Tibial artery (tissue), 4 donors: ENCODE data around the gene SPINK14.

ENCODE experiments used
- DNase-seq, 2 donors: peaks; one replicate each; pipeline ENCODE4 v3.0.0-alpha.2; 2019
- H3K27ac ChIP-seq, 2 donors: fragments of 200-600 bp; sonication (generic) in 1 of 2; 1 replicate in 1 of 2; 2 replicates in 1 of 2; pipeline ENCODE4 v1.5.1; 2018 to 2019; ENCODE audit warnings: mild to moderate bottlenecking in 1 of 2
- H3K27me3 ChIP-seq, 2 donors: fragments of 200-600 bp; sonication (generic) in 1 of 2; one replicate each; pipeline versions ENCODE4 v1.5.1 to v1.6.0; 2016 to 2019
- H3K36me3 ChIP-seq, 3 donors: fragments of 200-600 bp; sonication (generic) in 2 of 3; one replicate each; pipeline ENCODE4 v1.5.1; 2016 to 2019; ENCODE audit warnings: mild to moderate bottlenecking in 2 of 3
- H3K4me1 ChIP-seq, 4 donors: fragments of 200-600 bp; sonication (generic) in 2 of 4; 1 replicate in 3 of 4; 2 replicates in 1 of 4; pipeline ENCODE4 v1.5.1; 2016 to 2019
- H3K4me3 ChIP-seq, 2 donors: fragments of 200-600 bp; sonication (generic) in 1 of 2; 1 replicate in 1 of 2; 2 replicates in 1 of 2; pipeline ENCODE4 v1.5.1; 2018 to 2019; ENCODE audit warnings: mild to moderate bottlenecking in 2 of 2
- H3K9me3 ChIP-seq, 3 donors: fragments of 200-600 bp; sonication (generic) in 1 of 3; one replicate each; pipeline ENCODE4 v1.5.1; 2016 to 2019
- CTCF ChIP-seq, 2 experiments: fragments of 200-600 bp in 1 of 2; fragments of 450-650 bp in 1 of 2; IDR thresholded peaks; one replicate each; pipeline ENCODE4 v1.5.1; 2017 to 2019; ENCODE audit warnings: antibody characterized with exemption in 2 of 2, mild to moderate bottlenecking in 1 of 2, moderate library complexity in 1 of 2
- intact Hi-C: fragments of 100-400 bp; cut with DNase I; formaldehyde crosslinking; loops from one replicate; pipeline ENCODE4 v1.15.0; 2023; ENCODE audit warnings: low total_unique reads

Gene SPINK14

GRCh38 chr5:148224117-148224742 is 55.9 kb downstream of the SPINK14 start:
- H3K27ac ChIP-seq: no peak overlapping the region
- no peaks in the 10 kb centered on the region for H3K36me3 ChIP-seq
- H3K4me3 ChIP-seq: no peak overlapping the region
- H3K9me3 ChIP-seq: no peaks in the 10 kb centered on the region
- H3K27me3 ChIP-seq: no peaks in the 10 kb centered on the region
- DNase-seq: no peak
- TF ChIP-seq CTCF (IDR thresholded peaks at IDR 0.05): no peak
- no peaks in the 10 kb centered on the region for H3K4me1 ChIP-seq
- intact Hi-C loops: no loop called here
